ENCODE results near the gene APMAP.
"Not testable (repeated sequence)": the region's sequence is repeated elsewhere in the genome, so short reads cannot be mapped to it uniquely, and the experiment has no call there.

The APMAP gene

DNA sequence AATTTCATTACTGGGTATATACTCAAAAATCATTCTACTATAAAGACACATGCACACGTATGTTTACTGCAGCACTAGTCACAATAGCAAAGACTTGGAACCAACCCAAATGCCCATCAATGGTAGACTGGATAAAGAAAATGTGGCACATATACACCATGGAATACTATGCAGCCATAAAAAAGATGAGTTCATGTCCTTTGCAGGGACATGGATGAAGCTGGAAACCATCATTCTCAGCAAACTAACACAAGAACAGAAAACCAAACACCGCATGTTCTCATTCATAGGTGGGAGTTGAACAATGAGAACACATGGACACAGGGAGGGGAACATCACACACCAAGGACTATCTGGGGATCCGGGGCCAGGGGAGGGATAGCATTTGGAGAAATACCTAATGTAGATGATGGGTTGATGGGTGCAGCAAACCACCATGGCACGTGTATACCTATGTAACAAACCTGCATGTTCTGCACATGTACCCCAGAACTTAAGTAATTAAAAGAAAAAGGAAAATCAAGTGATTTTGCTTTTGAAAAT is 44.1 kb downstream of the APMAP start:
- not testable (repeated sequence) for DNase-seq; ATAC-seq (replicated peaks)
- peaks cover 21 to 31% of the 10 kb centered on the region in 2 donors for H3K27me3 Mint-ChIP-seq
- peak overlapping the region; percentile 90 for H3K27ac Mint-ChIP-seq
- peaks cover 22 to 24% of the 10 kb centered on the region in 2 donors for H3K36me3 Mint-ChIP-seq
- peaks cover 18 to 34% of the 10 kb centered on the region in 2 donors for H3K4me1 Mint-ChIP-seq
- H3K9me3 Mint-ChIP-seq: peaks cover 24 to 33% of the 10 kb centered on the region in 2 donors
- peak overlapping the region; percentile 66 to 82 for H3K4me3 Mint-ChIP-seq

DNA sequence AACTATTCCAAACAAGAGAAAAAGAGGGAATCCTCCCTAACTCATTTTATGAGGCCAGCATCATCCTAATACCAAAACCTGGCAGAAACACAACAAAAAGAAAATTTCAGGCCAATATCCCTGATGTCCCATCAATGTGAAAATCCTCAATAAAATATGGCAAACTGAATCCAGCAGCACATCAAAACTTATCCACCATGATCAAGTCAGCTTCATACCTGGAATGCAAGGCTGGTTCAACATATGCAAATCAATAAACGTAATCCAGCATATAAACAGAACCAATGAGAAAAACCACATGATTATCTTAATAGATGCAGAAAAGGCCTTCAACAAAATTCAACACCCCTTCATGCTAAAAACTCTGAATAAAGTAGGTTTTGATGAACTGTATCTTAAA is 46.2 kb downstream of the APMAP start:
- not testable (repeated sequence) for DNase-seq; ATAC-seq (replicated peaks); H3K4me3 Mint-ChIP-seq; H3K27ac Mint-ChIP-seq
- Mint-ChIP-seq H3K9me3 (peaks cover 27 to 38% of the 10 kb centered on the region in 2 donors), H3K27me3 (peaks cover 21 to 31% of the 10 kb centered on the region in 2 donors), H3K4me1 (peaks cover 14 to 26% of the 10 kb centered on the region in 2 donors), H3K36me3 (peaks cover 19 to 23% of the 10 kb centered on the region in 2 donors)

DNA sequence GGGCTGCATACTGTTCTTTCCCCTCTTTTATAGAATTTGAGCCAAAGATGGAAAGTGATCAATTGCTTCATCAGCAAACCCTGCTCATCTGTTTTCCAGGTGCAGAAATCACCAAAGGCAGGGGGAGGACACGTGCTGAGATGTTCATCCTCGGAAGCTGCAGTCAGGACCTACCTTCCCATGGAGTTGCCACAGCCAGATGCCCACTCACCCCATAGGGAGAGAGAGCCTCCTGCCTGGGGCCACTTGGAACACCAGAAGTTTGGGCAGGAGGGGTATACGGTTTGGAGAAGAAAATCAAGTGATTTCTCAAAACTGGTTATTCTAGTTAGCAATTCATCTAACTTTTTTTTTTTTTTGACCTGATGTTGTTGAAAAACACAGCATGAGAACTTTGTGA is 48.8 kb downstream of the APMAP start:
- Mint-ChIP-seq H3K27me3 (peaks cover 10% of the 10 kb centered on the region in 2 donors), H3K36me3 (peaks cover 20 to 32% of the 10 kb centered on the region in 2 donors), H3K4me1 (peaks cover 5 to 10% of the 10 kb centered on the region in 2 donors), H3K27ac (no peak overlapping the region), H3K9me3 (peaks cover 27 to 44% of the 10 kb centered on the region in 2 donors), H3K4me3 (no peak overlapping the region)
- no peak for ATAC-seq (replicated peaks)
- DNase-seq: no peak

DNA sequence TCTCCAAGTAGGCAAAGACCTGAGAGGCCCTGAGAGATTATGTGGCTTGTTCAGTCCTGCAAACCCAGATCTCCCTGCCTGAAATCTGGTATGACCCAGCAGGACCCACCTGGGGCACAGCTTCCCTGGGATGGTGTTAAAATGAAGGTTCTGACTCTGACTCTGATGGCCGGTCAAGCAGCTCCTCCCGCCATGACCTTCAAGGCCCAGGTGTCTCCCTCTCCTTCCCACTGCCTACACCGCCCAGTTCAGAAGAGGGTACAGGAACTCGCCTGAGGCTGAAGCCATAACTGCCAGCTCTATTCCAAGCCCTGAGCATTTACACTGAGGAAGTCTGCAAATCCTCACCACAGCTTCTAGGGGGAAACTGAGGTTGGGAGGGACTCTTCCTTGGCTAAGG is 49.4 kb downstream of the APMAP start:
- DNase-seq (no peak), ATAC-seq (replicated peaks) (no peak)
- Mint-ChIP-seq H3K4me1 (peaks cover 2 to 7% of the 10 kb centered on the region in 2 donors), H3K27me3 (peaks cover 5% of the 10 kb centered on the region in 2 donors), H3K36me3 (peaks cover 17 to 32% of the 10 kb centered on the region in 2 donors), H3K27ac (no peak overlapping the region), H3K9me3 (peaks cover 24 to 44% of the 10 kb centered on the region in 2 donors), H3K4me3 (no peak overlapping the region)

DNA sequence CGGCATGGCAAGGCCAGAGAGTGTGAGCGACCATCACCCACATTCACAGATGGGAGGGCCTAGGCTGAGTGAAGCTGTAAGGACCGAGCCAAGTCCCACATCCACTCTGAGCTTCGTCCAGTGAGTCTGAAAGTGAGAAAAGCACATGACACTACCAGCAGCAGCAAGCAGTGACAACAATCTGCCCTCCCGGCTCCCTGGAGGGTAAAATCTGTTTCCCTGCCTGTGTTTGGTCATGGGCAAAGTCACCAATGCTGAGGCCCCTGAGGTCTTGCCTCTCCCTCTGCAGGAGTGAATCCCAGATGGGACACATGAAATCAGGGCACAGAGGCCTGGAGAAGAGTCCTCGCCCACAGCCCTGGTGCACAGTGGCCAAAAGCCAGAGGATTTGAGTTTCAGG is 49.9 kb downstream of the APMAP start:
- ATAC-seq (replicated peaks) (no peak), DNase-seq (no peak)
- peaks cover 14 to 27% of the 10 kb centered on the region in 2 donors for H3K36me3 Mint-ChIP-seq
- peaks cover 0 to 6% of the 10 kb centered on the region in 2 donors for H3K4me1 Mint-ChIP-seq
- peaks cover 0 to under 1% of the 10 kb centered on the region in 2 donors for H3K27me3 Mint-ChIP-seq
- H3K4me3 Mint-ChIP-seq: no peak overlapping the region
- peaks cover 20 to 40% of the 10 kb centered on the region in 2 donors for H3K9me3 Mint-ChIP-seq
- H3K27ac Mint-ChIP-seq: no peak overlapping the region

DNA sequence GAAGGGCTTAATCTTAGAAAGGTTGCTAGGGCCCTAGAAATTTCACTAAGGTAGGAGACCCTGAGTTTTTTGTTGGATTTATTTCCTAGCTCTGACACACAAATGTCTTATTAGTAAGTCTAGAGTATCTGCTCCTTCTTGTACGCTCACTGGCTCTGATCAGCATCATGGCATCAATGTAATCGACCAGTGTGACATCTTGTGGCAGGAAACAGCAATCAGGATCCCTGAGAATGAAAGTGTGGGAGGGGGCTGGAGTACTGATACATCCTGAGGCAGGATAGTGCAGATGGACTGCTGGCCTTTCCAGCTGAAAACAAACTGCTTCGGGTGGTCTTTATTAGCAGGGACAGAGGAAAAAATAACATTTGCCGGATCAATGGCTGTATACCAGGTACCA is 53.5 kb downstream of the APMAP start:
- H3K4me1 Mint-ChIP-seq: peaks cover 1 to 6% of the 10 kb centered on the region in 2 donors
- H3K9me3 Mint-ChIP-seq: peaks cover 7 to 13% of the 10 kb centered on the region in 2 donors
- H3K36me3 Mint-ChIP-seq: peaks cover 13% of the 10 kb centered on the region in 2 donors
- H3K27me3 Mint-ChIP-seq: peaks cover 0 to 4% of the 10 kb centered on the region in 2 donors
- no peak overlapping the region for H3K27ac Mint-ChIP-seq
- no peak overlapping the region for H3K4me3 Mint-ChIP-seq
- no peak for DNase-seq
- ATAC-seq (replicated peaks): no peak

DNA sequence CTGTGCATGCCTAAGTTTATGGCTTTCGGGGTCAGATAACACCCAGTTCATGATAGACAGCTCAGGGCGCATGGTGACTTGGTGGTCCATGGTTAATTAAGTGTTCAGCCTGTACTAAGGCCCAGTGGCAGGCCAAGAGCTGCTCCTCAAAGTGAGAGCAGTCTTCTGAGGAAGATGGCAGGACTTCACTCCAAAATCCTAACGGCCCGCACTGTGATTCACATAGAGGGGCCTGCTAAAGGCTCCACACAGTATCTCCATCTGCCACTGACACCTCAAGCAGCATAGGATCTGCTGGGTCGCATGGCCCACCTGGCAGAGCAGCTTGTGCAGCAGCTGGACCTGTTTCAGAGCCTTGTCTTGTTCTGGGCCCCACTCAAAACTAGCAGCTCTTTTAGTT is 54.1 kb downstream of the APMAP start:
- peaks cover 0 to 4% of the 10 kb centered on the region in 2 donors for H3K27me3 Mint-ChIP-seq
- no peak overlapping the region for H3K27ac Mint-ChIP-seq
- H3K4me1 Mint-ChIP-seq: peaks cover 1 to 6% of the 10 kb centered on the region in 2 donors
- H3K36me3 Mint-ChIP-seq: peaks cover 13% of the 10 kb centered on the region in 2 donors
- peaks cover 5 to 11% of the 10 kb centered on the region in 2 donors for H3K9me3 Mint-ChIP-seq
- H3K4me3 Mint-ChIP-seq: no peak overlapping the region
- no peak for DNase-seq
- ATAC-seq (replicated peaks): no peak

DNA sequence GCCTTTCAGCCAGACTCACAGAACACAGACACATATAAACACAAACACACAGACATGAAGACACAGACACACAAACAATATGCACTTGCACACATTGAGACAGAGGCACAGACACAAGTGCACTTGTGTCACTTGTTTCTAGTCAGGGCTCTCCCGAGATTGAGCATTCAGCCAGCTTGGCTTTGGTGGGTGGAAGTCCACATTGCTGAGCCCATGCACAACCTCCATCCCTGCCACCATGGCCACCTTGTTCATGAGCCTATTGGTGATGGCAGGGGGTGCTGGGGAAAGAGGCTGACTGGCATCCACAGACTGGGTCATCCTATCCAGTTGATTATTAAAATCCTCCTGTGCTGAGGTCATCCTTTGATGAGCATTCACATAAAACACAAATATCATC is 55.0 kb downstream of the APMAP start:
- Mint-ChIP-seq H3K36me3 (peaks cover 10 to 13% of the 10 kb centered on the region in 2 donors), H3K27ac (no peak overlapping the region), H3K4me1 (peaks cover 1 to 6% of the 10 kb centered on the region in 2 donors), H3K4me3 (no peak overlapping the region), H3K9me3 (peaks cover 5 to 11% of the 10 kb centered on the region in 2 donors), H3K27me3 (peaks cover 0 to 4% of the 10 kb centered on the region in 2 donors)
- no peak for ATAC-seq (replicated peaks)
- DNase-seq: no peak

DNA sequence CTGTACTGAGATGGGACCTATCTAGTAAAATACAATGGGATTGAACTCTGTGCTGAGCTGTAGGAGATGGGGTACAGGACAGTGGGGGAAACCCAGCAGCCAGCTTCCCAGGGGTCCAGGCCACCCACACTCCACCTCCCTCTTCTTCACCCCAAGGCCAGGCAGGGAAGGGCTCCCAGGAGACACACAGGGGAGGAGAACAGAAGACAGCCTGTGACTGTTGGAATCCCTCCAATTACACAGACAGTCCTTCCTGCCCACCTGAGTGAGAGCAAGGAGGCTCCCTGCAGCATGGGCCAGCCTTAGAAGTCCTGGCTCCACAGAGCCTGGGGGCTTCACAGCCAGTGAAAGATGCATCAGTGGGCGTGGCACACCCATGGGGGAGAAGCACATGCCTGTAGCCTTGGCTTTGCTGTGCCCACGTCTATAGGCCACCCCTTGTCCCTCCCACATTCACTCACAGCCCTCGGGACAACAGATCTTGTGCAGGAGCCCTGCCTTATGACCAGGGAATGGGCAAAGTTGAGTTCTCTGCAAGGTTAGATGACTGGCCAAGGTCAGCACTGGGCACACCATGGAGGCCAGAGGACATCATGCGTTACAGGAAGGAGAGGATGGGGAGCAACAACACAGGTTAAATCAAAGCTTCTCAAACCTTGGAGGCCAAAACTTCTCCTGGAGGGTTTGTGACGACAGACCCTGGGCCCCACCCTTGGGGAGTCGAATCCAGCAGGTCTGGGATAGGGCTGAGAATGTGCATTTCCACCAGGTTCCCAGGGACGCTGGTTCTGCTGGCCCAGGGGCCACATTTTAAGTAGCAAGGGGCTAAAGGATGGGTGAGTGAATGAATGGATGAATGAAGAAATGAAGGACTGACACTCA is 55.8 kb downstream of the APMAP start:
- DNase-seq (no peak), ATAC-seq (replicated peaks) (no peak)
- H3K27ac Mint-ChIP-seq: no peak overlapping the region

DNA sequence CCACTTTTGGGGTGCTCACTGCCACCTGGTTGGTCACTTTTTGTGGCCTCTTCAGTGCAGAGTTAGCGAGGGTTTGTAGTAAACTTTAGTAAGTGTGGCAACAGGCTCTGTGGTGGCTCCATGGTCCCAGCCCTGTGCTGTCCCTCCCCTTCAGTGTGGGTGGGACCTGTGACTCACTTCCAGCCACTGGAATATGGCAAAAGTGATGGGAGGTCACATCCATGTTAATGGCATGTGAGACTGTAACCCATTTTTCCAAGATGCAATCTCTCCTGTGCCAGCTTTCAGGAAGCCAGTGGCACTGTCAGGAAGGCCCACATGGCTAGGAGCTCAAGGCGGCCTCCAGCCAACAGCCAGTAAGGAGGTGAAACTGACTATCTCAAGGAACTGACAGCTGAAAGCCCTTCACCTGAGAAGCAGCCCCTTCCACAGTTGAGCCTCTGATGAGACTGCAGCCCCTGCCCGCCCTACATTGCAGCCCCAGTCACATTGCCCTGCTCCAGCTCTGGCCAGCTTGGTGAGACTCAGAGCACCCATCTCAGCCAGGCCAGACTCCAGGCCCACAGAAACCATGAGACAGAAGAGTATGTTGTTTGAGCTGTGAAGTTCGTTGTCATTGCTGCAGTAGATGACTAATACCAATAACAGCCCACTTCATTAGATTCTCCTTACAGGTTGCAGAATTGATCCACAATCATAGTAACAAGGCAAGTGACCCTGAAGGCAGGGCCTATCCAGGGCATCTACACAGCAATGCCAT is 56.6 kb downstream of the APMAP start:
- H3K4me3 Mint-ChIP-seq: no peak overlapping the region

More for the DNA sequence above, 55.8 kb downstream of the APMAP start:
- H3K4me1 Mint-ChIP-seq: peaks cover 4 to 13% of the 10 kb centered on the region in 2 donors
- peaks cover 0 to 4% of the 10 kb centered on the region in 2 donors for H3K27me3 Mint-ChIP-seq
- H3K36me3 Mint-ChIP-seq: peaks cover 10 to 12% of the 10 kb centered on the region in 2 donors
- H3K4me3 Mint-ChIP-seq: no peak overlapping the region
- H3K9me3 Mint-ChIP-seq: peaks cover 4 to 6% of the 10 kb centered on the region in 2 donors

DNA sequence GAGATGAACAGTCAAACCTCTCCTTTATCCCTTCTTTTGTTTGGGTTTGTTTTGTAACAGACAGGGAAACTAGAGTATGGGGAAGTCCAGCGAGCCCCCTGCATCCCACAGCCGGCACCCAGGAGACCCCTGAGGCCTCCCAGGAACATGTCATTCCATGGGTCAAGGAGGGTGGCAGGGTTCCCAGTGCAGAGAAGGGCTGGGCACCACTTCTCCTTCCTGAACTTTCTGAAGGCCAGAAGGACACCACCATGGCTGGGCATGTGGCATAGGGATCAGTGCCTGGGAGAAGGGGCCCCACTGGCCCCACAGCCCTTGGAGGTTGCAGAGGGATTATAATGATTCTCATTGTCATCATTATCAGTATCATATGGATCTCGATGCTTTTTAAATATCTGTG is 57.4 kb downstream of the APMAP start:
- peaks cover 0 to 6% of the 10 kb centered on the region in 2 donors for H3K36me3 Mint-ChIP-seq
- DNase-seq: no peak
- H3K9me3 Mint-ChIP-seq: peaks cover 0 to 2% of the 10 kb centered on the region in 2 donors
- no peak for ATAC-seq (replicated peaks)
- no peak overlapping the region for H3K27ac Mint-ChIP-seq
- peaks cover 6 to 23% of the 10 kb centered on the region in 2 donors for H3K4me1 Mint-ChIP-seq
- H3K27me3 Mint-ChIP-seq: peaks cover 0 to 4% of the 10 kb centered on the region in 2 donors
- H3K4me3 Mint-ChIP-seq: no peak overlapping the region

More for the DNA sequence above, 56.6 kb downstream of the APMAP start:
- Mint-ChIP-seq H3K4me1 (peaks cover 6 to 20% of the 10 kb centered on the region in 2 donors), H3K27ac (no peak overlapping the region), H3K9me3 (peaks cover 2 to 6% of the 10 kb centered on the region in 2 donors), H3K36me3 (peaks cover 6% of the 10 kb centered on the region in 2 donors), H3K27me3 (peaks cover 0 to 4% of the 10 kb centered on the region in 2 donors)
- no peak for ATAC-seq (replicated peaks)
- no peak for DNase-seq

DNA sequence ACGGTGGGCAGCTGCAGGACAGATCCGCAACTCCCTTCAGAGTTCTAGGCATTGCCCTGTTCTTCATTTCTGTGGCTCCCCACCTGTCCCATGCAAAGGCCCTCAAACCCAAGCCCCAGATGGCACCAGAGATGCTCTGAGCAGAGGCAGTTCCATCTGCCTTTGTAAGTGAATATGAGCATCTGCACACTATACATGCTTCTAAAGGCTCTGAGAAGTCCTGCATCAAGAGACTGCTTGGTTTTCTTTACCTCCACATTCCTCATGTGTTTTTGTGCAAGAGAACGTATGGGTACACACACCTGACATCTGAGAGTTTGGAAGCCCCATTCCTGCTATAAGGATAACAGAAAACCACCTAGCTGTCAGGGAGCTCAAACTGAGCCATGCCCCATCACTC is 57.8 kb downstream of the APMAP start:
- Mint-ChIP-seq H3K4me3 (no peak overlapping the region), H3K4me1 (peaks cover 6 to 25% of the 10 kb centered on the region in 2 donors), H3K27me3 (peaks cover 0 to 4% of the 10 kb centered on the region in 2 donors), H3K36me3 (peaks cover 0 to 6% of the 10 kb centered on the region in 2 donors), H3K27ac (no peak overlapping the region), H3K9me3 (peaks cover 0 to 2% of the 10 kb centered on the region in 2 donors)
- no peak for ATAC-seq (replicated peaks)
- no peak for DNase-seq

DNA sequence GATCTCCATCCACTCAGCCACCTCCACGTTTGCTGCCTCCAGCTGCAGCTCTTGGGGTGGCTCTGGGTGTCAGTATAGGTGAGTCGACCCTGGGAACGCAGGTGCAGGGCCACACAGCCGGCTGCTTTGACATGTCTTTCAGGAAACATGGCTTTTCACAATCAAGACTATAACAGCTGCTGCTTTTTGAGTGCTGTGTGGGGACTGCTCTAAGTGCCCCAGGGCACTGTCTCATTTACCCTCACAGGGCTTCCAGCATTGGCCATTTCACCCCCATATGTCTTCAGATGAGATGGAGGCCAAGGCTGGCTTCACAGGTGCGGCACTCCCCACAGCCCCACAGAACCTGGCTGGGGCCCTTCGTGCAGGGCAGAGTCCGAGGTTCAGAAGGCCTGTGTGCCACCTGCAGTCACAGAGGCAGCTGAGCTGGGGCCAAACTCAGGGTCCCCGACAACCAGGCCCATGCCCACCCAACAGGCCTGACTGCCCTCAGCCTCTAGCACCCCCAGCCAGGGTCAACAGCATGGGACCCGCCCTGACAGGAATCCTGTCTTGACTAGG is 58.4 kb downstream of the APMAP start:
- Mint-ChIP-seq H3K36me3 (peaks cover 0 to 6% of the 10 kb centered on the region in 2 donors), H3K27me3 (peaks cover 0 to 4% of the 10 kb centered on the region in 2 donors), H3K9me3 (peaks cover 0 to 2% of the 10 kb centered on the region in 2 donors), H3K27ac (no peak overlapping the region), H3K4me1 (peaks cover 6 to 25% of the 10 kb centered on the region in 2 donors), H3K4me3 (no peak overlapping the region)
- DNase-seq: no peak
- ATAC-seq (replicated peaks): no peak

Measured in stimulated activated naive B cell treated with anti-CD40 and anti-IgM and Interleukin-4, amounts not matched to agents 10 μg/mL and 1 μg/mL and 100 μg/mL, for 72 hours (primary cell).